A673 (cell line): ENCODE results near the gene TNRC6C. TPM values are rescaled to one million over a fixed set of nuclear protein-coding genes. Genes with fewer than 3 reads are reported as not detected.

Experiments used
- BruUV-seq: library from RNA; stranded (reverse); fragments of 400-500 nt; replicated peaks from 2 replicates; lab custom pipeline; 2021; lab: Mats Ljungman, UMichigan
- CTCF ChIA-PET: fragments of 300-600 bp; sonication (Branson Sonifier 250); formaldehyde crosslinking; loops from one replicate; lab custom pipeline; 2022; ENCODE audit warnings: antibody characterized with exemption; lab: Charles Lee
- POLR2A ChIA-PET: fragments of 300-600 bp; sonication (Branson Sonifier 250); formaldehyde crosslinking; loops from one replicate; lab custom pipeline; 2022; ENCODE audit warnings: antibody characterized with exemption; ENCODE audit not compliant: low non-redundant PET; lab: Charles Lee
- DNase-seq: peaks from one replicate; pipeline ENCODE4 v3.0.0-alpha.2; 2015; ENCODE audit warnings: low spot score
- H3K27ac ChIP-seq: fragments of 200-600 bp; sonication (generic); 2 replicates; pipeline ENCODE4 v1.5.1; 2016; ENCODE audit warnings: mixed run types, low read depth, mild to moderate bottlenecking, mixed read lengths, antibody characterized with exemption, low read length; ENCODE audit not compliant: poor library complexity, severe bottlenecking
- H3K27me3 ChIP-seq: fragments of 200-600 bp; sonication (generic); replicated peaks from 2 replicates; pipeline ENCODE4 v1.6.1; 2017; ENCODE audit warnings: mixed run types, low read depth, mild to moderate bottlenecking, mixed read lengths, antibody characterized with exemption, low read length; ENCODE audit not compliant: insufficient read depth, poor library complexity
- H3K36me3 ChIP-seq: fragments of 200-600 bp; sonication (generic); 2 replicates; pipeline ENCODE4 v1.6.1; 2016; ENCODE audit warnings: mixed run types, mild to moderate bottlenecking, mixed read lengths, antibody characterized with exemption, low read length; ENCODE audit not compliant: insufficient read depth, poor library complexity, severe bottlenecking
- H3K4me1 ChIP-seq: fragments of 200-600 bp; sonication (generic); 2 replicates; pipeline ENCODE4 v1.6.1; 2017; ENCODE audit warnings: mixed run types, mild to moderate bottlenecking, mixed read lengths, antibody characterized with exemption, low read length; ENCODE audit not compliant: insufficient read depth, poor library complexity, severe bottlenecking
- H3K4me3 ChIP-seq: fragments of 200-600 bp; sonication (generic); 2 replicates; pipeline ENCODE4 v1.5.1; 2016; ENCODE audit warnings: low read depth, mixed run types, mild to moderate bottlenecking, mixed read lengths, low read length; ENCODE audit not compliant: poor library complexity, severe bottlenecking
- H3K9me3 ChIP-seq: fragments of 200-600 bp; sonication (generic); 2 replicates; pipeline ENCODE4 v1.6.1; 2016; ENCODE audit warnings: mixed run types, low read depth, mild to moderate bottlenecking, mixed read lengths, antibody characterized with exemption, low read length; ENCODE audit not compliant: poor library complexity, severe bottlenecking
- CTCF ChIP-seq: fragments of 300-800, 200-600 bp; sonication (generic); conservative IDR thresholded peaks from 2 replicates; pipeline ENCODE4 v1.5.1; 2017; ENCODE audit warnings: low read depth, mild to moderate bottlenecking, antibody characterized with exemption, low read length, moderate library complexity, mixed read lengths
- EZH2 ChIP-seq: fragments of 200-600 bp; sonication (generic); IDR thresholded peaks from 2 replicates; pipeline ENCODE4 v1.6.1; 2017; ENCODE audit warnings: borderline replicate concordance, low read depth, mild to moderate bottlenecking, mixed read lengths, antibody characterized with exemption, low read length; ENCODE audit not compliant: poor library complexity, severe bottlenecking
- intact Hi-C: fragments of 100-400 bp; cut with micrococcal nuclease; formaldehyde crosslinking; loops from one replicate; pipeline ENCODE4 v1.10.0; 2022; ENCODE audit not compliant: unreplicated experiment
- total RNA-seq: library from RNA; stranded (reverse); gene quantifications from 2 replicates; pipeline ENCODE4 v1.2.3, GENCODE V29; 2021

TNRC6C gene
- total RNA-seq, 1 experiment from 2014 or later: 26.7 TPM

GRCh38 chr17:78107457-78107856, 149.0 kb downstream of the TNRC6C start:
- no peaks in the 10 kb centered on the region for H3K27me3 ChIP-seq
- BruUV-seq: no TSS peak
- intact Hi-C loops: no loop called here
- no peaks in the 10 kb centered on the region for H3K9me3 ChIP-seq
- CTCF ChIA-PET: no interaction called here
- no peak overlapping the region for H3K4me3 ChIP-seq
- TF ChIP-seq CTCF: no peak
- TF ChIP-seq EZH2: no peak
- H3K27ac ChIP-seq: no peak overlapping the region
- DNase-seq: no peak
- peaks cover 7% of the 10 kb centered on the region for H3K36me3 ChIP-seq
- POLR2A ChIA-PET: no interaction called here
- no peaks in the 10 kb centered on the region for H3K4me1 ChIP-seq

DNA sequence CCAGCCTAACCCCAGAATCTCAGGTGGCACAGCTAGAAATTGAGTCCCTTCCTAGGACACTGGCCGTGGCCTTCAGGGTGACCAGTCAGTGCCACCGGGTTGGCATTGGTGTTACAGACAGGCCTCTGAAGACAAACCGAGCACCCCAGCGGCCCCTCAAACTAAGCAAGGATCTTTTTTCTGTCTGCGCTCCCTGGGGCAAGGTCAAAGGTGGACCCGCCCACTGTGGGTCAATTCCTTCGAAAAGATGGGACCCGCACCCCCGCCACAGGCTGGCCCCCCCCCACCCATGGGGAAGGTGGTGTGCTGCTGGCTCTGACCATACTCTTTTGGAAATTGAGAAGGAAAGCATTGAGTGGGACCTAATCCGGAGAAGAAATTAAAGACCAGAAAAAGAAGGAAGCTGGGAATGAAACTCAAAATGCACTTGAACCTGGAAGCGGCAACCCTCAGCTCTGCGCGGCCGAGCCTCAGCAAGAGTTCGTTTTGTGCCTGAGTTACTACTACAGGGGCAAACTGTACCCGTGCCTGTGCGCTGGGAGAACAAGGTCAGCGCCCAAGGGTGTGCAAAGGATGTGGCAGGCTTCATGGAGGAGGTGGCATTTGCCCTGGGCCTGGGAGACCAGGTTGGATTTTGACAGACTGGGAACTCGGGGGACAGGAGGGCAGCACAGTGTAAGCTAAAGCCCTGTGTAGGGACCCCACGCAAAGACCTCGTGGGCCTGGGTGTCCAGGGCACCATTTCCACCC, 149.6 kb downstream of the TNRC6C start:
- Histone ChIP-seq H3K27ac (no peak overlapping the region), H3K4me3 (no peak overlapping the region), H3K36me3 (peaks cover 7% of the 10 kb centered on the region), H3K27me3 (no peaks in the 10 kb centered on the region), H3K9me3 (no peaks in the 10 kb centered on the region), H3K4me1 (no peaks in the 10 kb centered on the region)
- CTCF ChIA-PET: no interaction called here
- no TSS peak for BruUV-seq
- POLR2A ChIA-PET: no interaction called here
- intact Hi-C loops: no loop called here
- TF ChIP-seq CTCF: no peak
- TF ChIP-seq EZH2: no peak
- DNase-seq: no peak

DNA sequence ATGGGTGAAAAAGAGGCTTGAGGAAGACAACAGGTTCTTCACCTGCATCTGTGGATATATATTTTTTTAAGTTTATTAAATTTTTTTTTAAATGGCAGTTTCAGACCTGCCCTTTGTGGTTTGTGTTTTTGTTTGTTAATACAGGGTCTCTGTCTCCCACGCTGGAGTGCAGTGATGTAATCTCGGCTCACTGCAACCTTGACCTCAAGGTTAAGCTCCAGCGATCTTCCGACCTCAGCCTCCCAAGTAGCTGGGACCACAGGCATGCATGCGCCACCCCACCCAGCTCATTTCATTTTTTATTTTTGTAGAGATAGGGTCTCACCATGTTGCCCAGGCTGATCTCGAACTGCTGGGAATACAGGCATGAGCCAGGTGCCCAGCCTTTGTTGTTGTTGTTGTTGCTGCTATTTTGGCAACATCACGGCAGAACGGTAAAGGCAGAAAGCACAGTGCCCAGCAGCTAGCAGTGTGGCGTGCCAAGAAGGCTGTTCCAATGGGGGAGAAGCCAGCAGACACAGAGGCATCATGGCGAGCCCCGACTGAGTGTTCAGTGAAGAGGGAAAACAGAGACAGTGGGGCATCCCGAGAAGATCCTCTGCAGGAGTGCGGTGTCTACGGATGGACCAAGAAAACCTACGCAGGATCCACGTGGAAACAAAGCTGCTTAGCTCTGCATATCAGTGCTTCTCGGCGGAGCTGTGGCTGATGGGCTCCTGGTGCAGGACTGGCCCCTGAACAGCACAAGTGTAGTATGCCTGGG, 150.4 kb downstream of the TNRC6C start:
- intact Hi-C loops: no loop called here
- no peaks in the 10 kb centered on the region for H3K27me3 ChIP-seq
- no peaks in the 10 kb centered on the region for H3K4me1 ChIP-seq
- BruUV-seq: no TSS peak
- peaks cover 7% of the 10 kb centered on the region for H3K36me3 ChIP-seq
- no peak for DNase-seq
- CTCF ChIA-PET: no interaction called here
- H3K9me3 ChIP-seq: no peaks in the 10 kb centered on the region
- no peak overlapping the region for H3K4me3 ChIP-seq
- POLR2A ChIA-PET: no interaction called here
- H3K27ac ChIP-seq: no peak overlapping the region
- no peak for TF ChIP-seq EZH2
- no peak for TF ChIP-seq CTCF
